Epidermal melanocyte (primary cell): Measurements from ENCODE around the gene SHFL.
A peak's percentile ranks its signal among the peaks of the same experiment; 100 is the strongest.

Experiments
- DNase-seq: peaks from one replicate; pipeline ENCODE4 v3.0.0; 2011; ENCODE audit warnings: low spot score; ENCODE audit not compliant: insufficient read length

SHFL gene

GRCh38 chr19:10087296-10088061, 1.4 kb downstream of the SHFL start:
- no peak for DNase-seq

GRCh38 chr19:10088949-10089554, 2.9 kb downstream of the SHFL start:
- no peak for DNase-seq

- DNase-seq: no peak
These were observed 3.8 kb downstream of the SHFL start for GRCh38 chr19:10089801-10090375.

GRCh38 chr19:10091370-10091687, 5.2 kb downstream of the SHFL start:
- no peak for DNase-seq

GRCh38 chr19:10091895-10092641, 6.0 kb downstream of the SHFL start:
- DNase-seq: no peak

- DNase-seq: no peak
These were observed 6.7 kb downstream of the SHFL start for GRCh38 chr19:10092648-10093294.

GRCh38 chr19:10093295-10094186, 7.4 kb downstream of the SHFL start:
- DNase-seq: no peak

- DNase-seq: no peak
These were observed 9.5 kb downstream of the SHFL start for GRCh38 chr19:10095622-10095947.

- peak; percentile 99 for DNase-seq
These were observed 10.0 kb downstream of the SHFL start for GRCh38 chr19:10095948-10096614.

- DNase-seq: no peak
These were observed 10.5 kb downstream of the SHFL start for GRCh38 chr19:10096615-10096963.

GRCh38 chr19:10100163-10100785, 14.2 kb downstream of the SHFL start:
- no peak for DNase-seq

- DNase-seq: no peak
These were observed 16.7 kb downstream of the SHFL start for GRCh38 chr19:10102787-10103236.

- no peak for DNase-seq
These were observed 18.0 kb downstream of the SHFL start for GRCh38 chr19:10104130-10104513.

- DNase-seq: no peak
These were observed 18.8 kb downstream of the SHFL start for GRCh38 chr19:10104665-10105508.

- no peak for DNase-seq
These were observed 19.5 kb downstream of the SHFL start for GRCh38 chr19:10105509-10106099.

- DNase-seq: peak; percentile 100
These were observed 20.2 kb downstream of the SHFL start, which contains the start of gene PPAN for GRCh38 chr19:10106100-10106936. Gene PPAN (plus strand): TSS chr19:10106362. CDS start chr19:10106395, 33 bp downstream.

GRCh38 chr19:10107254-10107653, 21.1 kb downstream of the SHFL start:
- DNase-seq: no peak
